Mucosa of descending colon (tissue), 3 donors: ENCODE data around the gene ATG7. TPM values are rescaled to one million over a fixed set of nuclear protein-coding genes. Genes with fewer than 3 reads are reported as not detected.

Experiments
- ATAC-seq: fragments of 200-7000 bp; cut with Tn5 transposase; one replicate; pipeline ENCODE4 v1.9.1; 2020; ENCODE audit warnings: mild to moderate bottlenecking, moderate library complexity
- DNase-seq, 3 donors: peaks; one replicate each; pipeline ENCODE4 v3.0.0-alpha.2; 2020
- H3K36me3 ChIP-seq: fragments of 200-600 bp; one replicate; pipeline ENCODE4 v1.8.0; 2021; ENCODE audit warnings: low read depth, mild to moderate bottlenecking
- H3K4me1 ChIP-seq: fragments of 200-600 bp; one replicate; pipeline ENCODE4 v1.8.0; 2021; ENCODE audit warnings: low read depth, mild to moderate bottlenecking
- H3K4me3 ChIP-seq: fragments of 200-600 bp; one replicate; pipeline ENCODE4 v1.8.0; 2021; ENCODE audit warnings: mild to moderate bottlenecking
- H3K9me3 ChIP-seq: fragments of 200-600 bp; one replicate; pipeline ENCODE4 v1.8.0; 2021; ENCODE audit warnings: mild to moderate bottlenecking
- intact Hi-C, 2 donors: fragments of 100-400 bp; cut with DNase I in 1 of 2; cut with micrococcal nuclease in 1 of 2; formaldehyde crosslinking; loops; one replicate each; pipeline versions ENCODE4 v1.11.0 to v1.11.1; 2022; cut with DNase I, micrococcal nuclease
- total RNA-seq, 3 donors: library from RNA; stranded (reverse); fragmentation: NEBNext Ultra II Directional in 2 of 3; extraction: Animal tissue kit (Norgen Biotek cat#: 25700) in 2 of 3; gene quantifications; one replicate each; pipeline versions ENCODE4 v1.2.1 to v1.2.4, GENCODE V29; 2021 to 2023
- TF ChIP-seq, protein P1 (sequence below): fragments of 200-600 bp; IDR thresholded peaks from one replicate; pipeline ENCODE4 v1.8.0; 2022; ENCODE audit warnings: antibody characterized with exemption, mild to moderate bottlenecking
- donor health status: DM: no; HTN: no; CAD: no; lungs with moderate emphysema.
- donor health status: DM: no; HTN: no; CAD: no.
- donor health status: DM: no; HTN: yes; CAD: no.

ATG7 gene
- total RNA-seq, 3 donors from 2014 or later = 40.4 to 49.6 (median 43.3) TPM

DNA sequence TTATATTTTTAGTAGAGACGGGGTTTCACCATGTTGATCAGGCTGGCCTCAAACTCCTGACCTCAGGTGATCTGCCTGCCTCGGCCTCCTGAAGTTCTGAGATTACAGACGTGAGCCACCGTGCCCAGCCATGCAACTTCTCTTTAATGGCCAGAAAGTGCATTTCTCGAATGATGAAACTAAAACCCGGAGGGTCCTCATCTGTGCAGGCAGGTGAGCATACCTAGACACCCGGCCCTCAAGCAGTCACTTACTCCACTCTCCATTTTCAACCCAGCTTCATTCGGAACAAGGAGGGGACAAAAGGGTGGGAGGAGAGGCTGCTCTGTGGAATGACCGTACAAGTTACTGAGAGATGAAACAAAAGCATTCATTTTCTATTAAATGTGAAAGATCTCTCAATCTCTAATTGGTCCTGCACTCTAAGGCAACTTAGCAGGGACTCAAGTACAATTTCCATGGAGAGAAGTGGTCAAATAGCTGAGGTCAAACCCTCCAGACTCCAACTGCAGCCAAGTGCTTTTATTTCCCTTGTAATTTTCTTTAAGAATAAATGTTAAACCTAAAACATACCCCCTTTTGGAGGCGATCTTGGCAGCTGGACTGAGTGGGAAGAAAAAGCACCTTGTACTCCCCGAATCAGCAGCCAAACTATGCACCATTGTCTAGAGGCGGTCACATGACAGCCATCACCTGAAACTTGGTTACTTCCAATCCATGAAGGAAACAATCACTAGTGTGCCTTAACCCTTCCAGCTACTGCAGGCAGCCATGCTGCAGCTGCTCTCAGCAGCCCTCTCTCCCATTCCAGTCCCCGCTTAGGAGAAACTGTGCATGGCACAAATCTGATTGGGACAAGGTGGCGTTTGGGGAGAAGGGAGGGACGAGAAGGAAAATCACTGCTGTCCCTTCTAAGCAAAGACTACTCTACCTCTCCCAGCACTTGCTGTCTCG is 309.3 kb downstream of the ATG7 start:
- DNase-seq = no peak
- intact Hi-C loops = no loop called here

DNA sequence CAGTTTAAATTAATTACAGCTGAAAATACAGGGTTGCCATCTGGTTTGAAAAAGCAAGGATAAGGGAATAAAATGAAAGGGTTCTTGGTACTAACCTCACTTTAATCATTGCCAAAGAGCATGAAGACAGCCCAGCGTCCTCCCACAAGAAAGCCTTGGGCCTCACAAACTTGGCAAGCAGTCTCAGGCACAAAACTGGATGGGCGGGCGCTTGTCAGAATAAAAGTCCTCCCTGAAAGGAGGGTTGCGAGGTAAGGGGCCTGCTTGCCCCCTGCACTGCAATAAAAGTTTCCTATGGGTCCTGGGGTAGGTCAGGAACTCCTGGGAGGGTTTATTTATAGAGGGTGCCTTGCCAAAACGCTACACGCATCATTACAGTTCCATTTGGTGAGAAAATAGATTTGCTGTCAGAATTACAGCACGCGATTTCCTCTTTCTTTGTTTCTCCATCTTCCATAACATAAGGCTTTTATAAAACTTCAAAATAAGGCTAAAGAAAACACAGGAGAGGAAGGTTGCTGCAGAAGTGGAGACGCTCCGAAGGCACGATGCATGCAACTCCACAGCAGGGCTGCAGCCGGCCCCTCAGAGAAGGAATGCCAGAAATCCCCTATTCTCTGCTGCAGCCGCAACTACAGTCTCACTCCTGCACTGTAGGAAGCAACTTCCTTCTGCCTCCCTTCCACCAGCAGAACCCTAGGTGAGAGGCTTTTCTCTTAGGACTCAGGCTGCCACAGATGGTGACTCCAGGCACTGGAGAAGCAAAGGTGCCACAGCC is 310.2 kb downstream of the ATG7 start:
- DNase-seq = peak in 2 of 3 donors; percentile 62 to 75

More for the DNA sequence above, 309.3 kb downstream of the ATG7 start:
- H3K9me3 ChIP-seq = no peaks in the 10 kb centered on the region
- peaks cover 27% of the 10 kb centered on the region for H3K4me1 ChIP-seq
- no peak overlapping the region for H3K4me3 ChIP-seq
- TF ChIP-seq, protein P1, sequence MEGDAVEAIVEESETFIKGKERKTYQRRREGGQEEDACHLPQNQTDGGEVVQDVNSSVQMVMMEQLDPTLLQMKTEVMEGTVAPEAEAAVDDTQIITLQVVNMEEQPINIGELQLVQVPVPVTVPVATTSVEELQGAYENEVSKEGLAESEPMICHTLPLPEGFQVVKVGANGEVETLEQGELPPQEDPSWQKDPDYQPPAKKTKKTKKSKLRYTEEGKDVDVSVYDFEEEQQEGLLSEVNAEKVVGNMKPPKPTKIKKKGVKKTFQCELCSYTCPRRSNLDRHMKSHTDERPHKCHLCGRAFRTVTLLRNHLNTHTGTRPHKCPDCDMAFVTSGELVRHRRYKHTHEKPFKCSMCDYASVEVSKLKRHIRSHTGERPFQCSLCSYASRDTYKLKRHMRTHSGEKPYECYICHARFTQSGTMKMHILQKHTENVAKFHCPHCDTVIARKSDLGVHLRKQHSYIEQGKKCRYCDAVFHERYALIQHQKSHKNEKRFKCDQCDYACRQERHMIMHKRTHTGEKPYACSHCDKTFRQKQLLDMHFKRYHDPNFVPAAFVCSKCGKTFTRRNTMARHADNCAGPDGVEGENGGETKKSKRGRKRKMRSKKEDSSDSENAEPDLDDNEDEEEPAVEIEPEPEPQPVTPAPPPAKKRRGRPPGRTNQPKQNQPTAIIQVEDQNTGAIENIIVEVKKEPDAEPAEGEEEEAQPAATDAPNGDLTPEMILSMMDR = no peak
- peak; percentile 69 for ATAC-seq
- H3K36me3 ChIP-seq = no peaks in the 10 kb centered on the region

DNA sequence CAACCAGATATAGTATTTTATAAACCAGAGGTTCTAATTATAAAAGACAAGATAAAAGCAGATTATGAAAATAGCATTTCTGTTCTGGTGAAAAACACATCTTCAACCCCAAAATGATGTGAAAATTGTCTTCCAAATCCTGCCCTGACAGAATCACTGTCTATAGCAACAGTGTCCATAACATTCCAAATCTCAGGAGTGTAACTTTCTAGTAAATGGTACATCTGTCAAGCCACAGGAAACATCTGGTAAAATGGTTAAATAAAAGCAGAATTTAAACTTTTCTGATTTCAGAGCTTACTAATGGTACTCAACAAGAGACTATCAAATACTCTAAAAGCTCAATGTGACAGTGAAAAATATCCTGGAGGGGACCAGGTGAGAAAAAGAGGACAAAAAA is 311.0 kb downstream of the ATG7 start:
- TF ChIP-seq, protein P1 = no peak
- no peak for ATAC-seq
- Histone ChIP-seq H3K4me3 (no peak overlapping the region), H3K36me3 (no peaks in the 10 kb centered on the region), H3K4me1 (peaks cover 27% of the 10 kb centered on the region), H3K9me3 (no peaks in the 10 kb centered on the region)
- DNase-seq = no peak
- intact Hi-C loops = no loop called here

More for the DNA sequence above, 310.2 kb downstream of the ATG7 start:
- peak; percentile 80 for ATAC-seq
- Histone ChIP-seq H3K9me3 (no peaks in the 10 kb centered on the region), H3K4me1 (peaks cover 27% of the 10 kb centered on the region), H3K36me3 (no peaks in the 10 kb centered on the region), H3K4me3 (no peak overlapping the region)
- TF ChIP-seq, protein P1 = no peak
- intact Hi-C loops = no loop called here

DNA sequence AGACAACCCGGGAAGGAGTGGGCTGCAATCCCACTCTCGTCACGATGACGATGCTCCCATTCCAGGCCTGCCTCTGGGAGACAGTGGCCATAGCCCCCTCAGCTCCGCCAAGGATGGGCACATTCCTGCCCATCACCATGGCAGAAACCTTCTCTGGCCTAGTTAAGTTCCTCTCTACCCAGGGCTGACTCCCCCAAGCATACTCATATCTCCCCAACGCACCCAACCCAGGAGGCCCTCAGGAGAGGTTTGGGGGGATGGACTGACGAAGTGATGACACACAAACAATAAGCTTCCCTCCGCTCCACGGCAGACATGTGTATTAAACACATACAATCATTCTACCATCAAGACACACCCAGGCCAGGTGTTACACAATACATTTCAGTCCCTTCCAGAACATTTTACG is 311.4 kb downstream of the ATG7 start:
- intact Hi-C loops = no loop called here
- Histone ChIP-seq H3K36me3 (no peaks in the 10 kb centered on the region), H3K4me1 (peaks cover 27% of the 10 kb centered on the region), H3K4me3 (no peak overlapping the region), H3K9me3 (no peaks in the 10 kb centered on the region)
- TF ChIP-seq, protein P1 = no peak
- DNase-seq (no peak), ATAC-seq (peak; percentile 30)

DNA sequence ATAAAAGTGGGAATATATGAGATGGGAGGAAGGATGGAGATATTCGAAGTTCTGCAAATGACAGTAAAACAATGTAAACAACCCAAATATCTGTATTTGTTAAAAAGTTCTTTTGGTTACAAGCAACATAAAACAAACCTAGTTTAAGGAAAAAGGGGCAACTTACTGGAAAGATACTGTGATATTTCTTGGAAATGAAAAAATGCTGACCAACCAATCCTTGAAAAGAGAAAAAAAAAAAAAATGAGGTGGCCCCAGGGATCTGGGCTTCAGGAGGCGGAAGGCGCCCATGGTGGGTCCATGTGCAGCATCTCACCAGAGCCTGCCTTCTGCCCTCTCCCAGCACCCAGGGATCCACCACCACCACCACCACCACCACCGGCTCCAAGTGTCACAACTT is 312.4 kb downstream of the ATG7 start:
- intact Hi-C loops = no loop called here
- no peak for ATAC-seq
- Histone ChIP-seq H3K36me3 (no peaks in the 10 kb centered on the region), H3K9me3 (no peaks in the 10 kb centered on the region), H3K4me1 (peaks cover 27% of the 10 kb centered on the region), H3K4me3 (no peak overlapping the region)
- no peak for DNase-seq
- TF ChIP-seq, protein P1 = no peak
